ENCODE data around the gene NCR3LG1.

The NCR3LG1 gene, protein sequence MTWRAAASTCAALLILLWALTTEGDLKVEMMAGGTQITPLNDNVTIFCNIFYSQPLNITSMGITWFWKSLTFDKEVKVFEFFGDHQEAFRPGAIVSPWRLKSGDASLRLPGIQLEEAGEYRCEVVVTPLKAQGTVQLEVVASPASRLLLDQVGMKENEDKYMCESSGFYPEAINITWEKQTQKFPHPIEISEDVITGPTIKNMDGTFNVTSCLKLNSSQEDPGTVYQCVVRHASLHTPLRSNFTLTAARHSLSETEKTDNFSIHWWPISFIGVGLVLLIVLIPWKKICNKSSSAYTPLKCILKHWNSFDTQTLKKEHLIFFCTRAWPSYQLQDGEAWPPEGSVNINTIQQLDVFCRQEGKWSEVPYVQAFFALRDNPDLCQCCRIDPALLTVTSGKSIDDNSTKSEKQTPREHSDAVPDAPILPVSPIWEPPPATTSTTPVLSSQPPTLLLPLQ

GRCh38 chr11:17351510-17352176 lies at the start of gene NCR3LG1:
Gene NCR3LG1, plus strand, starts transcription at chr11:17351800. Its CDS starts 170 bp downstream, at chr11:17351970.
- H3K27ac ChIP-seq = peak within 1 kb of the TSS; percentile 53
- no peak for DNase-seq (ENCODE audit: low read depth, low spot score)

DNA sequence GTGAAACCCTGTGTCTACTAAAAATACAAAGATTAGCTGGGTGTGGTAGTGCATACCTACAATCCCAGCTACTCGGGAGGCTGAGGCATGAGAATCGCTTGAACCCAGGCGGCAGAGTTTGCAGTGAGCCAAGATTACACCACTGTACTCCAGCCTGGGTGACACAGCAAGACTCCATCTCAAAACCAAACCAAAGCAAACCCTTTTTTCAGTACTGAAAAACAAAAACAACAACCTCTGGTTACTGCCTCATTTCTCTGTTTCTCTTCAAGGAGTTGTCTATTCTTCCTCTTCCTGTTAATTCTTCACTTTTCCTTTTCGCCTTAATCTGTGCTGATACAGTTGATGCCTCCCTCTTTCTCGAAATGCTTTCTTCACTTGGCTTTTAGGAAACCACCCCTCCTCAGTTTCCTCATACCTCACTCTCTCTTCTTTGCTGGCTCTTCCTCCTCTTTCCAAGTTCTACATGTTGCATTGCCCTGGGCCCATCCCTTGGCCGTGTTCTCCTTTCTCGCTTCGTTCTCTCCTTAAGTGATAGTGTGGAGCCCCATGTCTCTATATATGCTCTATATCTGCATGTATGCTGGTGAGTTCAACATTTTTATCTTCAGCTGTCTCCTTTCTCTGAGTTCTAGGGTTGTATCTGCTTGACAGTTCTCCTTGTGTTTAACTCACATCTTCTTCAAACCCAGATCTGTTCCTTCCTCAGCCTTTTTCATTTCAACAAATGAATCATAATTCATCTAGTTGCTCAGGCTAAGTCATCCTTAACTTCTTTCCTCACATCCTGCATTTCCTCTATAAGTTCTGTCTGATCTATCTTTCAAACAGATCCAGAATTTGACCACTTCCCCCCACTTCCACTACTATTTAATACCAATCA lies 38.0 kb upstream of the NCR3LG1 start:
- peak overlapping the region; percentile 80 for H3K27ac ChIP-seq
- no peak for DNase-seq (ENCODE audit: low read depth, low spot score)

- DNase-seq (ENCODE audit: low read depth, low spot score) = peak; percentile 68
- peak overlapping the region; percentile 80 for H3K27ac ChIP-seq
Observed at GRCh38 chr11:17314232-17314547, 37.4 kb upstream of the NCR3LG1 start.

DNA sequence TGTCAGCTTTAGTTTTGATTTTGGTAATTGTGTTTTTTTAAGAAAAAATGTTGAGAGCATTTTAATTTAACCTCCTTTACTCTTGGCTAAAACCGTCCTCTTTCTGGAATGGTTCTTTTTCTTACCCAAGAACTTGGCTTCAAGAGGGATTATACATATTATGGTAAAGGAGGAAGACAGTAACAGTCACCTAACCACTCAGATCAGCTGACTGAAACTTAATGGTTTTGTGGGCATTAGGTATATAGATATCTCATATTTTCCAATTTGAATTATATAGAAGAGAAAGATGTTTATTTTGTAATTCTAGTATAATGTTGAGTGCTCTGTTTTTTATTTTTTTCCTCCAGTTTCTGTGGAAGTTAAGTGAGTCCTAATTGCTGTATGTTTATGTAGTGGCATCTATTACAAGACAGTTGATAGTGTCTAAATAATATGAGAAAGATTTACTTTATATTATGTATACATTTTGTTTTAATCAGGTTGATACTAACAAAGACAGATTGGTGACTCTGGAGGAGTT lies 36.6 kb upstream of the NCR3LG1 start:
- no peak for DNase-seq (ENCODE audit: low read depth, low spot score)
- peak overlapping the region; percentile 80 for H3K27ac ChIP-seq

DNA sequence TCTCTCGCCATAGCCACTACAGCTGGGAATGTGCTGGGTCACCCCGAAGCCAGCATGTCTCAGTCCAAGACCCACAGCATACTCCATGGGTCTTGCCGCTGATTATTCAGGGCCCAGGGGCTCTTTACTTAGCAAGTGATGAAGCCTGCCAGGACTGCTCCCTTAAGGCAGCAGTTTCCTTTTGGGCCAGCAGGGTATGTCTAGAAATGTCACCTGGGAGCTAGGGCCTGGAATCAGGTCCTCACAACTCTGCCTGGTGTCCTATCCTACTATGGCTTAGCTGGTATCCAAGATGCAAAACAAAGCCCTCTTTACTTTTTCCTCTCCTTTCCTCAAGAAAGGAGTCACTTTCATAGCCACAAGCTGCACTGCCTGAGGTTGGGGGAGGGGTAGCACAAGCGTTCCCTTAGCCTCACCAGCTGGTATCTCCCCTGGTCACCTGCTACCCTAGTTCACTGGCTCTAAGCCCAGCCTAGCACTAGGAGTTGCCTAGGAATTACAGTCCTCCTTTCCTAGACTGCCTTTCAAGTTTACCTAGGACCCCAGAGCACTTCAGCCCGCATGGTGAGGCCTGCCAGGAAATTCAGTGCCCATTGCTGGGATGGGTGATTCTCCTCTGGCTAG lies 22.6 kb upstream of the NCR3LG1 start:
- H3K27ac ChIP-seq = no peak overlapping the region
- DNase-seq (ENCODE audit: low read depth, low spot score) = no peak

DNA sequence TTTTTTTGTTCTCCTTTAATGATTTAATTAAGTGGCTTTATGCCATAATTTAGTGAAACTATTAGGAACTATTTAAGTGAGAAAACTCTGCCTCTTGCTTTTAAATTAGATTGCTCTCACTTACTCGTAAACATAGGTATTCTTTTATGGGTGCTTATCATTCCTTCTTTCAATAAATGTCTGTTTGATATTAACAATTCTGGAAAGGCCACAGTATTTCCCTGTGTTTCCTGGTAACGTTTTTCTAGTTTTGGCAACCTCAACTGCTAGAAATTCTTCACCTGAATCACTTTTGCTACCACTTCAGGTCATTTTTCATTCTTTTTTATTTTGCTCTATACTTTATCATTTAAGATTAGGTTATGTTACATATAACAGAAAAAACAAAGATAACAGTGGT lies 19.9 kb upstream of the NCR3LG1 start:
- H3K27ac ChIP-seq = no peak overlapping the region
- no peak for DNase-seq (ENCODE audit: low read depth, low spot score)

DNA sequence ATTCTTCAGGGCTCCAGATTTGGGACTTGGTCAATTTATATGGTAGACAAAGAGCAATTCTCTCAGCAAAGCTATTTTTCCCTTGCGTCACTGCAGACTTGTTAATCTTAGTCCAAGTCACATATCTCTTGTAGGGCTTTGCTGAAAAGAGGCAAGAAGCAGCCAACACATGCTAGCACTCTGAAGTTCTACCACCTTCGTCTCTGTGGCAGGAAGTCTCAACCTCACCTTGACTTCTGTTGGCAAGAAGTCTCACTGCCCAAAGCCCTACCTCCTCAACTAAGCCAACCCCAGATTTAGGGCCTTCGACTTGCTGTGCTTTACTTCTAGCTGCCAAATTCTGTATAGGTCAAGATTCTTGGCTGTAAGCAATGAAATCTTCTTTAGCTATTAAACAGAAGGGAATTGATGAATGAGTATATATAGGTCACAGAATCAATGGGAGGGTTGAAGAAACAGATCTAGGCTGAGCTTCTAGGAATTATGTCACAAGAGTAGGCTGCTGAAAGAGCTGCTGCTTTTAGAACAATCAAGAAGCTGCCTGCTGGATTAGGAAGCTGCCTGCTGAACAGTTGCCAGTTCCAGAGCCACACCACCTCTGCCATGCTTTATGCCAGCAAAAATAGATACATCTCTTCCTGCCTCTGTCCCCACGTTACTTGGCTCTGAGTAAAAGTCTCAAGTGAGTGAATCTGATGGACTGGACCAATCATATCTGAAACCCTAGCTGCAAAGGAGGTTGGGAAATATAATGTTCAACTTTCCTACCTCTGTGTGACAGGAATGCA lies 17.6 kb upstream of the NCR3LG1 start:
- no peak overlapping the region for H3K27ac ChIP-seq
- DNase-seq (ENCODE audit: low read depth, low spot score) = no peak

- no peak overlapping the region for H3K27ac ChIP-seq
- DNase-seq (ENCODE audit: low read depth, low spot score) = no peak
Observed at GRCh38 chr11:17343257-17343656, 8.3 kb upstream of the NCR3LG1 start.

GRCh38 chr11:17343907-17344306 lies 7.7 kb upstream of the NCR3LG1 start:
- no peak for DNase-seq (ENCODE audit: low read depth, low spot score)
- no peak overlapping the region for H3K27ac ChIP-seq

DNA sequence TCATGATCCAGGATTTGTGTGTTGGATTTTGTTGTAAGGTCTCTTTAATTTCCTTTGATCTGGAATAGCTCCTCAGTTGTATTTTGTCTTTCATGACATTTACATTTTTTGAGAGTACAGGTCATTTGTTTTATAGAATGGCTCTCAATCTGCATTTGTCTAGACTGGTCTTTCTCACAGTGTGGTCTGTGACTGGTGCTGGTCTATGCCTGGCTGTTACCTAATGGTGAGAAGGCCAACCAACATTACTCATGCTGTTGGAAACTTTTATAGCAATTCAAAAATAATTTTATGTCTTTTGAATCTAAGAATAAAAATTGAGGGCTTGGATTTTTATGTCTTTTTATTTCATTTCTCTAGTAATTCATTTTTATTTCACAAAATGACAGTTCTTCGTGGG lies 3.9 kb upstream of the NCR3LG1 start:
- no peak for DNase-seq (ENCODE audit: low read depth, low spot score)
- H3K27ac ChIP-seq = no peak overlapping the region

DNA sequence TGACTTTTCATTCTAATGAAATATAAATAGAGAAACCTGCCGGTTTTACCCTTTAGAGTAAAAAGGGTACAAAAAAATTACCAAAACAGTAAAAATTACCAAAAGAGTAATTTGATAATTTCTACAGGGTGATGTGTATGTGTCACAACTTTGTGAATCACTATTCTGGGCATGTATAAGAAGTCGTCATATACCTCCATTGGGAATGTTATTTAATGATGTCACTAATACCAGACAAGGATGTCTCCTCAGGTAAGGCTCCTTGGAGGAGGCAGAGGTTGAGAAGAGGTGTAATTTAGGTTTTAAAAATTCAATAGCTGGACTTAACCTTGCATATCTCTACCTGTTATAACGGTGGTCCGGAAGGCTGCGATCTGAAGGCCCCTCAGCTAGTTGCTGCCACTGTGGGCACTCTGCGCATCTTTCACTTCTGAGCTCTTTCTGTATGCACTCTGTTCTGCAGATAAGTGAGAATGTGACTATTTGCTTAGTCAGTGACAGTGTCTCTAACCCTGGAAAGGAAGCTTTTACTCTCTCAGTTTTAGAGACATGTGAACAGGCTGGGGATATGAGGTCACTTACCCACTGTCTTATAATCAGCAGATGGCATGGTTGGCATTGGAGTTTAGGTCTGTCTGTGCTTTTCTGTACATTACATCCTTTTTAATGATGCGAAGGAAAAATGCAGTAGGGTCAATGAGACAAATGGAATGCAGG lies 987 bp upstream of the NCR3LG1 start:
- H3K27ac ChIP-seq = no peak overlapping the region
- no peak for DNase-seq (ENCODE audit: low read depth, low spot score)

GRCh38 chr11:17351172-17351509 lies 459 bp upstream of the NCR3LG1 start:
- H3K27ac ChIP-seq = no peak overlapping the region
- no peak for DNase-seq (ENCODE audit: low read depth, low spot score)

DNA sequence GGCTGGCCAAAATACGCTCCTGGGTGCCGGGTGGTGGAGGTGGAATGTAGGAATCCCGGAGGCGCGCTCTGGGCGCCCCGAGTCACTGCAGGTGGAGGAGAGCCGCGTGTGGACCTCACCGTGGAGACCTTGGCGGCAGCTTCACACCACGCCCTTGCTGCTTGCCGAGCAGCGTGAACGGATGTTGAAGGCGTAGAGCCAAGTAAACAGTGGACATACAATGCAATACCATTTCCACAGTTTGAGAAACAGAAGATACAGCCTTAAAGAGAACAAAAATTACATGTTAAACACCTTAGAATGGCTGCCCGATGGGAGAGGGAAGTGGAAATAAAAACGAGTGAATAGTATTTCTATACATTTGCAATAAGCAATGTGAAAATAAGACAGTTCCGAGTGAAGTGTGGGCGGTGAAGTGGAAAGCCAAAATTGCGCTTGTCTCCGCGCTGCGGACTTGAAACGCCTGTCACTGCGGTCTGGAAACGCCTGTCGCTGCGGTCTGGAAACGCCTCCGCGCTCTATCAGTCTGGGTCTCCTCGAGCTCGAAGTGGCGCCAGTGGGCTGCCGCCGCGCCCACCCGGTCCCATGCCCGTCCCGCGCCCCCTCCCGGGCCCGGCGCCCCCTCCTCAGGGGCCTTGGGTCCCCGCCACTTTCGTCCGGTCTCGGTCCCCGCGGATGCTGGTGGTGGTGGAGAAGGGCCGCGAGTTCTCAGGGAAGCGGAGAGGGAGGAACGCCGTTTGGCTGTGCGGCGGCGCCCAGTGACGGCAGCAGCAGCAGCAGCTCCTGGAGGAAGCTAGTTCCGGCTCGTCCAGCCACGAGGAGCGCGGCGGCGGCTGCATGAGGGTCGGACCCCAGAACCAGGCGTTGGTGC lies 1.6 kb downstream of the NCR3LG1 start:
- no peak for DNase-seq (ENCODE audit: low read depth, low spot score)
- peak overlapping the region; percentile 53 for H3K27ac ChIP-seq

DNA sequence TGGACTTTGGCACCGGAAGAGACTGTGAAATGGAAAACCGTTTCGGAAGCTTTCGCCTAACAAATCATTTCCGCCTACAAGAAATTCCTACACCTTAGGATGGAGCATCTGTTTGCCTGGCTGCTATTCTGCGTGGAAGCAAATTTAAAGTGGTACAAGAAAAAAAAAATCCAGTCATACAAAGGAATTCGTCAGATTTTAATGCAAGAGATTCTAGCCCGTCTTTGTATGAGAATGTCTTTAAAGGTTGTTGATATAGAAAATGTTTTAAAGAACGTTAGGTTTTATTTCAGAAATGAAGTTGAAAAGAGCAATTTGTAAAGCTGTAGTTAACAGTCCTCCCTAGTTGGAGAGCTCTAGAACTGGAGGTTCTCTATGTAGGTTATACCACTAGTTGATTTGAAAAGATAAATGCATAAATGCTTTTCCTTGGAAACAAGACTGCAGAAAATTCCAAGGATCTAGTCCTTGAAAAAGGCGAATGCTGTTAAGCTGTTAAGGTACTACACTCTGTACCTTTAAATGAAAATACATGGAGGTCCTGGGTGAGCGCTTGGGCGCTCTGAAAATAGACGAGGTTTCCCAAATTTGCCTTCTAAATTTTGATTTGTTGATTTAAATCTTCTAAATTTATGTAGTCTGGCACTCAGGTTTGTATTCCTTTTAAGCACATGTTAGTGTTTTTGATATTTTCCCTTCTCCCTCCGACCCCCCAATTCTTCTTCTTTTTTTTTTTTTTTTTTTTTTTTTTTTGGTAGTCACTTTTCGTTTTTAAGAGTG lies 2.4 kb downstream of the NCR3LG1 start:
- no peak for DNase-seq (ENCODE audit: low read depth, low spot score)
- peak overlapping the region; percentile 53 for H3K27ac ChIP-seq

DNA sequence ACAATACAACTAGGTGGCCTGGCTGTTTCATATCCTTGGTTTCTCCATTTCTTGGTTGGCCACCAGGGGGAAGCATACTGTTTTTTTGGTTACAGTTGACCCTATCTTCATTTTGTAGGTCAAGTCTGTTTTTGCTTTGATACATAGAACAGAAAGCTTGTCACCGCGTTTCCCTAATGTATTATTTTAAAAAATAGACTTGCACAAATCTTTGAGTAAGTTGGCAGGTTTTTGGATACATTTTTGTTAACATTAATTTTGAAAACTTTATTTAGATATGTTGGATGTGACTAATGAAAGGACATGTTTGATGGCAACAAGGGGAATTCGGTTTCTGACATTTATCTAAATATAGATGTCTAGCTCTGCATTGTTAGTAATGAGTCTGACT lies 3.0 kb downstream of the NCR3LG1 start:
- DNase-seq (ENCODE audit: low read depth, low spot score) = no peak

GRCh38 chr11:17366495-17366894 lies 14.9 kb downstream of the NCR3LG1 start:
- no peak for DNase-seq (ENCODE audit: low read depth, low spot score)
- H3K27ac ChIP-seq = no peak overlapping the region

More for the DNA sequence above, 3.0 kb downstream of the NCR3LG1 start:
- no peak overlapping the region for H3K27ac ChIP-seq

DNA sequence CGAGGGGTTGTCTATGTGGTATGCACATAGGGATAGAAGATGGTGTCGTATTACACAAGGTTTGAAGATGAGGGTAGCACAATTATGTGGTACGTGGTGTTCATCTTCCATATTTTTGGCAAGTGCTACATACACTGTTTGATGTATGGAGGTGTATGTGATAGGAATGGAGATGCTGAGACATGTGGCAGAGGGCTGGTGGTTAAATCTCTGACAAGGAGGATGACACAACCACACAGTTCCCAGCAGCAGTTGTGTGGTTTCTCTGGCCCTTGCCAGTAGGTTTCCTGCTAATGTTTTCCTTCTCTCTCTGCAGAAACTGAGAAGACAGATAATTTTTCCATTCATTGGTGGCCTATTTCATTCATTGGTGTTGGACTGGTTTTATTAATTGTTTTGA lies 17.0 kb downstream of the NCR3LG1 start:
- no peak overlapping the region for H3K27ac ChIP-seq
- DNase-seq (ENCODE audit: low read depth, low spot score) = no peak

Data from epithelial cell of prostate (primary cell).